Body of pancreas (tissue), 4 donors: ENCODE data around the gene PRX. TPM values are rescaled to one million over a fixed set of nuclear protein-coding genes. Genes with fewer than 3 reads are reported as not detected.

Source experiments
- ATAC-seq: fragments of 150-250 bp; one replicate; pipeline ENCODE4 v1.9.1; 2016
- DNase-seq, 4 donors: peaks; one replicate each; pipeline ENCODE4 v3.0.0-alpha.2; 2019
- H3K27ac ChIP-seq, 4 donors: fragments of 200-600 bp; sonication (generic); 1 replicate in 3 of 4; 2 replicates in 1 of 4; pipeline versions ENCODE4 v1.5.1 to v1.6.1; 2016 to 2019; ENCODE audit warnings: mild to moderate bottlenecking in 1 of 4, mixed read lengths in 1 of 4, moderate library complexity in 1 of 4
- H3K27me3 ChIP-seq, 2 donors: fragments of 200-600 bp; sonication (generic); one replicate each; pipeline ENCODE4 v1.6.0; 2016; ENCODE audit warnings: mild to moderate bottlenecking in 1 of 2
- H3K36me3 ChIP-seq, 2 donors: fragments of 200-600 bp; sonication (generic); replicated peaks in 1 of 2; 2 replicates each; pipeline ENCODE4 v1.5.1; 2016; ENCODE audit warnings: low read depth in 2 of 2; ENCODE audit not compliant: insufficient read depth in 1 of 2
- H3K4me1 ChIP-seq: fragments of 200-600 bp; sonication (generic); one replicate; pipeline ENCODE4 v1.6.0; 2016
- H3K4me3 ChIP-seq, 2 donors: fragments of 200-600 bp; sonication (generic); 1 replicate in 1 of 2; 2 replicates in 1 of 2; pipeline ENCODE4 v1.5.1; 2016 to 2019
- H3K9me3 ChIP-seq, 3 donors: fragments of 200-600 bp; sonication (generic); 1 replicate in 2 of 3; 2 replicates in 1 of 3; pipeline ENCODE4 v1.5.1; 2016
- CTCF ChIP-seq, 7 experiments: fragments of 450-650 bp in 4 of 7; fragments of 200-600 bp in 3 of 7; sonication (generic) in 3 of 7; IDR thresholded peaks; one replicate each; pipeline ENCODE4 v1.5.1; 2016 to 2019; ENCODE audit warnings: antibody characterized with exemption in 7 of 7
- POLR2A ChIP-seq, 3 donors: fragments of 450-650 bp; IDR thresholded peaks; one replicate each; pipeline ENCODE4 v1.6.1; 2016; ENCODE audit warnings: antibody characterized with exemption in 3 of 3, mild to moderate bottlenecking in 2 of 3
- WGBS, 2 donors: methylation state at CpG; one replicate each; pipeline ENCODE4 v1.1.5; 2017; 5-methylcytosine and 5-hydroxymethylcytosine counted together
- intact Hi-C: fragments of 100-400 bp; cut with DNase I; formaldehyde crosslinking; loops from one replicate; pipeline ENCODE4 v1.15.1; 2023
- total RNA-seq, 2 donors: library from RNA; depleted of rRNA; stranded (reverse); fragments of >200 nt; gene quantifications; one replicate each; pipeline ENCODE4 v1.1.0, GENCODE V29; 2016

The PRX gene
- total RNA-seq, result 10 to 100 TPM in 1 of 2 donors, 1 to 10 TPM in 1; 5.7 to 14.8 TPM

GRCh38 chr19:40413291-40413845 is at the start of gene PRX:
TSS of gene PRX (minus strand) at chr19:40413378. CDS start at chr19:40407932, 5,446 bp downstream.
- intact Hi-C loops, result no loop called here
- Histone ChIP-seq H3K9me3 (no peaks in the 10 kb centered on the region), H3K4me1 (no peaks in the 10 kb centered on the region), H3K27me3 (no peaks in the 10 kb centered on the region), H3K27ac (no peak within 1 kb of the TSS), H3K4me3 (no peak within 1 kb of the TSS), H3K36me3 (no peaks in the 10 kb centered on the region)
- WGBS, 2 donors, result 38 to 43% methylated on average over 13 to 18 of the region's 18 CpGs
- TF ChIP-seq CTCF (IDR thresholded peaks at IDR 0.05), result no peak
- TF ChIP-seq POLR2A (IDR thresholded peaks at IDR 0.05), result no peak
- DNase-seq (no peak), ATAC-seq (no peak)

- DNase-seq (peak in 1 of 4 donors; percentile 63), ATAC-seq (no peak)
- WGBS, 2 donors, result 59 to 82% methylated on average over 7 of the region's 7 CpGs
- Histone ChIP-seq H3K27ac (peak overlapping the region in 1 of 4 donors; percentile 41), H3K9me3 (no peaks in the 10 kb centered on the region), H3K27me3 (no peaks in the 10 kb centered on the region), H3K4me1 (peaks cover 25% of the 10 kb centered on the region), H3K36me3 (peaks cover 0 to 2% of the 10 kb centered on the region in 2 donors), H3K4me3 (no peak overlapping the region)
- intact Hi-C loops, result no loop called here
- no peak for TF ChIP-seq POLR2A (IDR thresholded peaks at IDR 0.05)
- no peak for TF ChIP-seq CTCF (IDR thresholded peaks at IDR 0.05)
These were observed 48.6 kb upstream of the PRX start for GRCh38 chr19:40461669-40462221.

- Histone ChIP-seq H3K36me3 (peaks cover 0 to 2% of the 10 kb centered on the region in 2 donors), H3K9me3 (no peaks in the 10 kb centered on the region), H3K27me3 (no peaks in the 10 kb centered on the region), H3K27ac (no peak overlapping the region), H3K4me1 (peaks cover 17% of the 10 kb centered on the region), H3K4me3 (no peak overlapping the region)
- TF ChIP-seq POLR2A (IDR thresholded peaks at IDR 0.05) (no peak), CTCF (IDR thresholded peaks at IDR 0.05) (no peak)
- 79 to 82% methylated on average over 3 of the region's 3 CpGs for WGBS, 2 donors
- DNase-seq (no peak), ATAC-seq (no peak)
- intact Hi-C loops, result no loop called here
These were observed 47.0 kb upstream of the PRX start for GRCh38 chr19:40460185-40460584.

- Histone ChIP-seq H3K27ac (no peak overlapping the region), H3K27me3 (no peaks in the 10 kb centered on the region), H3K4me1 (peaks cover under 1% of the 10 kb centered on the region), H3K36me3 (peaks cover 0 to 2% of the 10 kb centered on the region in 2 donors), H3K4me3 (no peak overlapping the region), H3K9me3 (no peaks in the 10 kb centered on the region)
- TF ChIP-seq CTCF (IDR thresholded peaks at IDR 0.05) (no peak), POLR2A (IDR thresholded peaks at IDR 0.05) (no peak)
- WGBS, 2 donors, result 94 to 100% methylated on average over 2 to 3 of the region's 3 CpGs
- DNase-seq, result no peak
- intact Hi-C loops, result no loop called here
- no peak for ATAC-seq
These were observed 45.4 kb upstream of the PRX start for GRCh38 chr19:40458597-40458974.
